Measurements from ENCODE around the gene ZNF562.
"Not testable (repeated sequence)": the region's sequence is repeated elsewhere in the genome, so short reads cannot be mapped to it uniquely, and the experiment has no call there.

The ZNF562 gene

GRCh38 chr19:9674663-9675357, at the start of gene ZNF562:
ZNF562 (minus strand) TSS chr19:9675100; CDS start chr19:9660744, 14,356 bp downstream.
- in situ Hi-C loops (cut with HindIII; ENCODE audit: low sequenced_read_pairs), result no loop called here

GRCh38 chr19:9724157-9724556, 49.3 kb upstream of the ZNF562 start:
- in situ Hi-C loops (cut with HindIII; ENCODE audit: low sequenced_read_pairs), result no loop called here

GRCh38 chr19:9721861-9722260, 47.0 kb upstream of the ZNF562 start:
- in situ Hi-C loops (cut with HindIII; ENCODE audit: low sequenced_read_pairs), result no loop called here

GRCh38 chr19:9720541-9720940, 45.6 kb upstream of the ZNF562 start:
- in situ Hi-C loops (cut with HindIII; ENCODE audit: low sequenced_read_pairs), result no loop called here

GRCh38 chr19:9711815-9712214, 36.9 kb upstream of the ZNF562 start:
- in situ Hi-C loops (cut with HindIII; ENCODE audit: low sequenced_read_pairs), result no loop called here

DNA sequence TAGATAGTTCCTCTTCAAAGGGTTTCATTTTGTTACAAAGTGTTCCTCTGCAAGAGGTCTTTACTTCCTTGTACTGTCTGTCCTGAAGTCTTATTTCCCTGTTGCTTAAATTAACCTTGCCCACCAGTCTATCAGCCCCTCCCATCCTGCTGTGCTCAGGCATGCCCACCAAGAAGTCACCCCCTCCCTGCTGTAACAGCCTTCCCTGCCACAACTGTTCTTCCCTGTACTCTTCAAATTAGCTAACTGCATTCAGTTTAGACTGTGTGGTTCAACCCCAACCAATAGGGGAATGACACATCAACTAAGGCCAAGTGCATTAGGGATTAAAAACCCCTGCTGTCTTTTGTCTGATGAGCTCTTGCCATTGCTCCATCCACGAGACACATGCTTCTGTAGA, 34.4 kb upstream of the ZNF562 start:
- in situ Hi-C loops (cut with HindIII; ENCODE audit: low sequenced_read_pairs), result no loop called here

DNA sequence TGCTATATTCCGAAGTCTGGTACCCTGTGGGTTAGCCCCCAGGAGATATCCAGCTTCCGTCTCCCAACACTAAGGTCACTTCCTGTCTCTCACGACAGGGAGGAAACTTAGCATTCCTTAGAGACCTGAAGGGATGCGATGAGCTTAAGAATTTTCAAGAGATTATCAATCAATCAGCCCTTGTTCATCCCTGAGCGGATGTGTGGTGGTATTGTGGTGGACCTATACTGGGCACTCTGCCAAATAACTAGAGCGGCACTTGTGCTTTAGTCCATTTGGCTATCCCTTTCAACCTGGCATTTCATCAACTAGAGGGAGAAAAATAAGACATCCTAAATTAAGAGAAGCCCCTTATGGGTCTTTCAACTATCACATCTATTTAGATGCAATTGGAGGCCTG, 30.9 kb upstream of the ZNF562 start:
- in situ Hi-C loops (cut with HindIII; ENCODE audit: low sequenced_read_pairs), result no loop called here

- in situ Hi-C loops (cut with HindIII; ENCODE audit: low sequenced_read_pairs), result no loop called here
These were observed 27.3 kb upstream of the ZNF562 start for GRCh38 chr19:9702186-9702585.

DNA sequence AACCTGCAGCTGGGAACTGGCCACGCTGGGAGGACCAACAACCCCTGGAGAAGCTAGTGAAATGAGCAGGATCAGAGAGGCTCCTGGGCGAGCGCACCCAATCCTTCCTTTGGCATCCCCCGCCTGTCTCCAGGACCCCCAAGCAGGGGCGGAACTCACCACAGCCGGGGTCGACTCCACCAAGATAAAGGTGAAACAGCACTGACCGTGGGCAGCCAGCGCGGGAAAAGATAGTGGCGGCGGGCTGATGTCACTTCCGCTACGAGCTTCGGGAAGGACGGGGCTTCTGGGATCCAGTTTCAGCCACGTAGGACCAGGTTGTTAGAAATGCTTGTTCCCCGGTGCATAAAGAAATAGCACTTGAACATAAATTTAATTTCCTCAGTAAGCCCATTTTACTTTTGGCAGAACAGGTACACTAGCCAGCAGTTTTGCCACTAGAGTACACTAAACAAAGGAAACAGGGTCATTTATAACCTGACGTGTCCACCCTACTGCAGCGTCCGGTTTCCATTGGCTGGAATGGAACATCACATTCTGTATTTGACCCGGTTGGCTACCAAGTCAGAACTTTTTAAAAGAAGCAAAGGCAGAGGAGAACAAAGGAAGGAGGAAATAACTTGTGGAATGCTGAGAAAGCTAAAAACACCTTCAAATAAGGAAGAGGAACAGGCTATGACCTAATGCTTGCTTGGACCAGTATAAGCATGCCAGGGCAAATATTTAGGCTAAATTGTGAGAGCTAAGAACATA, 25.5 kb upstream of the ZNF562 start:
- in situ Hi-C loops (cut with HindIII; ENCODE audit: low sequenced_read_pairs), result no loop called here

GRCh38 chr19:9690301-9690700, 15.4 kb upstream of the ZNF562 start:
- in situ Hi-C loops (cut with HindIII; ENCODE audit: low sequenced_read_pairs), result not testable (repeated sequence)

DNA sequence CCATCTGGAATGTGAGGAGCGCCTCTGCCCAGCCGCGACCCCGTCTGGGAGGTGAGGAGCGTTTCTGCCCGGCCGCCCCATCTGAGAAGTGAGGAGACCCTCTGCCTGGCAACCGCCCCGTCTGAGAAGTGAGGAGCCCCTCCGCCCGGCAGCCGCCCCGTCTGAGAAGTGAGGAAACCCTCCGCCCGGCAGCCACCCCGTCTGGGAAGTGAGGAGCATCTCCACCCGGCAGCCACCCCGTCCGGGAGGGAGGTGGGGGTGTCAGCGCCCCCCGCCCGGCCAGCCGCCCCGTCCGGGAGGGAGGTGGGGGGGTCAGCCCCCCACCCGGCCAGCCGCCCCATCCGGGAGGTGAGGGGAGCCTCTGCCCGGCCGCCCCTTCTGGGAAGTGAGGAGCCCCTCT, 5.1 kb upstream of the ZNF562 start:
- in situ Hi-C loops (cut with HindIII; ENCODE audit: low sequenced_read_pairs), result not testable (repeated sequence)

DNA sequence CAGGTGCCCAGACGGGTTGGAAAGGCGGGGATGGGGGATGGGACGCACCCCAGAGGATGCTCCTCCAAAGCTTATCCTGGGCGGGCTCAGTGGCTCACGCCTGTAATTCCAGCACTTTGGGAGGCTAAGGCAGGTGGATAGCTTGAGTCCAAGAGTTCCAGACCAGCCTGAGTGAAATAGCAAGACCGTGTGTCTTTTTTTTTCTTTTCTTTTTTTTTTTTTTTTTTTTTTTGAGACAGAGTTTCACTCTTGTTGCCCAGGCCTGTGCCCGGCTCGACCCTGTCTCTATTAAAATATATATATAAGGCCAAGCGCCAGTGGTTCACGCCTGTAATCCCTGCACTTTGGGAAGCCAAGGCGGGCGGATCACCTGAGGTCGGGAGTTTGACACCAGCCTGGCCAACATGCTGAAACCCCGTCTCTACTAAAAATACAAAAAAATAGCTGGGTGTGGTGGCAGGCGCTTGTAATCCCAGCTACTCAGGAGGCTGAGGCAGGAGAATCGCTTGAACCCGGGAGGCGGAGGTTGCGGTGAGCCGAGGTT, 530 bp upstream of the ZNF562 start:
- in situ Hi-C loops (cut with HindIII; ENCODE audit: low sequenced_read_pairs), result not testable (repeated sequence)

- in situ Hi-C loops (cut with HindIII; ENCODE audit: low sequenced_read_pairs), result no loop called here
These were observed 813 bp downstream of the ZNF562 start for GRCh38 chr19:9673912-9674662.

DNA sequence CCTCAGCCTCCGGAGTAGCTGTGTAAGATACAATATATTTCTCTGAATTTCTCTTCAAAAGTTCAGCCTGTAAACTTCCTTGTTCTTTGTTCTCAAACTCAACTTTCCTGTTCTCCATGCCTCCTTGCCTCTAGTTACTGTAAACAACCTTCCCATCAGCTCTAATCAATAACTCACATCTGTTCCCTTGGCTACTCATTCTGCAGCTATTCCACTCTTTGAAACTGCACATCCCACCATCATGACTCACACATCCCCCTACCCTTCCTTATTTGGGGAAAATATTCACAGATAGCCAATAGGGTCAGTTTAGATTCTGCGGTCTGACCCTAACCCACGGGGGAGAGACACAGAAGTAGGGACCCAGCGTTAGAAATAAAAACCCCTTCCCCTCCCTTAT, 2.0 kb downstream of the ZNF562 start:
- in situ Hi-C loops (cut with HindIII; ENCODE audit: low sequenced_read_pairs), result no loop called here

- in situ Hi-C loops (cut with HindIII; ENCODE audit: low sequenced_read_pairs), result no loop called here
These were observed 3.2 kb downstream of the ZNF562 start for GRCh38 chr19:9671655-9672054.

DNA sequence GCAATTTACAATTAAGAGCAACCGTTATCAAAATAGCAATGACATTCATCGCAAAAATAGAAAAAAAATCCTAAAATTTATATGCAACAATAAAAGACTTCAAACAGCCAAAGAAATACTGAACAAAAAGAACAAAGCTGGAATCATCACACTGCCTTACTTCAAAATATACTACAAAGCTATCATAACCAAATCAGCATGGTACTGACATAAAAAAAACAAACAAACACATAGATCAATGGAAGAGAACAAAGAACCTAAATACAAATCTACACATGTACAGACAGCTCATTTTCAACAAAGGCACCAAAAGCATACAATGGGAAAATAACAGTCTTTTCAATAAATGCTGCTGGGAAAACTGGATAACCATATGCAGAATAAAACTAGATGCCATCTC, 6.4 kb downstream of the ZNF562 start:
- in situ Hi-C loops (cut with HindIII; ENCODE audit: low sequenced_read_pairs), result no loop called here

DNA sequence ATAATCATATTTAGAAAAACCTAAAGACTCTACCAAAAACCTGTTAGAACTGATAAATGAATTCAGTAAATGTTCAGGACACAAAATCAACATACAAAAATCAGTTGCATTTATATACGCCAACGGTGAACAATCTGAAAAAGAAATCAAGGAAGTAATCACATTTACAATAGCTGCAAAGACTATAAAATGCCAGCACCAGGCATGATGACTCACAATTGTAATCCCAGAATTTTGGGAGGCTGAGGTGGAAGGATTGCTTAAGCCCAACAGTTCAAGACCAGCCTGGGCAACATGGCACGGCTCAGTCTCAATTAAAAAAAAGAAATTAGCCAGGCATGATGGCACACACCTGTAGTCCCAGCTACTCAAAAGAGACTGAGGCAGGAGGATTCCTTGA, 7.0 kb downstream of the ZNF562 start:
- in situ Hi-C loops (cut with HindIII; ENCODE audit: low sequenced_read_pairs), result no loop called here

DNA sequence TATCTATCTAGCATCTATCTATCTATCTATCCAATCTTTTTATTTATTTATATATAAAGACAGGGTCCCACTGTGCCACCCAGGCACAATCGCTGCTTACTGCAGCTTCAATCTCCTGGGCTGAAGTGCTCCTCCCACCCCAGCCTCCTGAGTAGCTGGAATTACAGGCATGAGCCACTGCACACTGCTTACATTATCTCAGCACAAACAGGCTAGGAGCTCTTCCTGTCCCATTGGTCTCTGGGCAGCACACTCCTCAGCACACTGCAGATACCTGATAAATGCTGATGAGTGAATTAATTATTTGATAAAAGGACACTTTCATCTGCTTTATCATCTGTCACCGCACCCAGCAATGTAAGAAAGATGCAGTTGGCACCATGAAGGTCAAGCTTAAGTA, 16.1 kb downstream of the ZNF562 start:
- in situ Hi-C loops (cut with HindIII; ENCODE audit: low sequenced_read_pairs), result no loop called here

DNA sequence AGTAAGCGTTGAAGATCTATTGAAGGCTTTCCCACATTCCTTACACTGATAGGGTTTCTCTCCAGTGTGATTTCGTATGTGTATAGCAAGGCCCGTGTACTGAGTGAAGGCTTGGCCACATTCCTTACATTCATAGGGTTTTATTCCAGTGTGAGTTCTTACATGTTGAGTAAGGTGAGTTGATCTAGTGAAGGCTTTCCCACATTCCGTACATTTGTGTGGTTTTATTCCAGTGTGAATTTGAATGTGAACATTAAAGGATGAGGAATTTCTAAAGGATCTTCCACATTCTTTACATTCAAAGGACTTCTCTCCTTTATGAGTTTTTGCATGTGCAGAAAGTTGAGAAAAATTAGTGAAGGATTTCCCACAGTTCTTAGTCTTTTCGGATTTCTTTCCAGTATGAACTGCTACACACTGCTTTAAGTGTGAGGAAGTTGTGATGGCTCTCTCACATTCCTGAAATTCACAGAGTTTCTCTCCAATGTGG, 21.8 kb downstream of the ZNF562 start:
- in situ Hi-C loops (cut with HindIII; ENCODE audit: low sequenced_read_pairs), result not testable (repeated sequence)

DNA sequence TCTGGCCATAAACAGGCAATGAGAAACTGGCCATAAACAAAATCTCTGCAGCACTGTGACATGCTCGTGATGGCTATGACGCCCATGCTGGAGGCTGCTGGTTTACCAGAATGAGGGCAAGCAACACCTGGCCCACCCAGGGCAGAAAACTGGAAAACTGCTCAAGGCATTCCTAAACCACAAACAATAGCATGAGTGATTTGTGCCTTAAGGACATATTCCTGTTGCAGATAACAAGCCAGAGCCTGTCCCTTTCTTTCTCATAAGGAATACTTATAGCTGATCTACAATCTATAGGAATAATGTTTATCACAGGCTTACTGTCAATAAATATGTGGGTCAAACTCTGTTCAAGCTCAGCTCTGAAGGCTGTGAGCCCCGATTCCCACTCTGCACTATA, 23.4 kb downstream of the ZNF562 start:
- in situ Hi-C loops (cut with HindIII; ENCODE audit: low sequenced_read_pairs), result not testable (repeated sequence)

DNA sequence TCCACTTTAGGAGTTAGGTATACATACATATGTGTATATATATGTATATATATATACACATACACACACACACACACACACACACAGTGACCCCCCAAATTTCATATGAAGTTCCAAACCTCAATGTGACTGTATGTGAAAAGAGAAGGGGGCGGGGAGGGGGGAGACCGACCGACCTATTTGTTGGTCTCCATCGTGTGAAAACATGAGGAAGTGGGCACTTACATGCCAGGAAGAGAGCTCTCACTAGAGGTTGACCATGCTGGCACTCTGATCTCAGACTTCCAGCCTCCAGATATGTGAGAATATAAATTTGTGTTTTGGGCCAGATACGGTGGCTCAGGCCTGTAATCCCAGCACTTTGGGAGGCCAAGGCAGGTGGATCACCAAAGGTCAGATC, 24.6 kb downstream of the ZNF562 start:
- in situ Hi-C loops (cut with HindIII; ENCODE audit: low sequenced_read_pairs), result no loop called here
